Measurements from ENCODE around the gene CTDSPL.

Gene CTDSPL

GRCh38 chr3:37888421-37888820 lies 26.7 kb downstream of the CTDSPL start:
- no peak for FAIRE-seq
- DNase-seq (ENCODE audit: insufficient read length, low spot score), result no peak

- FAIRE-seq, result no peak
- DNase-seq (ENCODE audit: insufficient read length, low spot score), result no peak
Observed at GRCh38 chr3:37890522-37890921, 28.8 kb downstream of the CTDSPL start.

- DNase-seq (ENCODE audit: insufficient read length, low spot score) (no peak), FAIRE-seq (no peak)
Observed at GRCh38 chr3:37891227-37891626, 29.5 kb downstream of the CTDSPL start.

- FAIRE-seq, result no peak
- no peak for DNase-seq (ENCODE audit: insufficient read length, low spot score)
Observed at GRCh38 chr3:37892927-37893600, 31.4 kb downstream of the CTDSPL start.

GRCh38 chr3:37896827-37897226 lies 35.1 kb downstream of the CTDSPL start:
- DNase-seq (ENCODE audit: insufficient read length, low spot score) (no peak), FAIRE-seq (no peak)

GRCh38 chr3:37897763-37898162 lies 36.1 kb downstream of the CTDSPL start:
- FAIRE-seq, result no peak

GRCh38 chr3:37898424-37898823 lies 36.7 kb downstream of the CTDSPL start:
- DNase-seq (ENCODE audit: insufficient read length, low spot score), result no peak
- FAIRE-seq, result no peak

More at GRCh38 chr3:37897763-37898162, 36.1 kb downstream of the CTDSPL start:
- no peak for DNase-seq (ENCODE audit: insufficient read length, low spot score)

GRCh38 chr3:37899101-37899707 lies 37.5 kb downstream of the CTDSPL start:
- FAIRE-seq (no peak), DNase-seq (ENCODE audit: insufficient read length, low spot score) (no peak)

- no peak for DNase-seq (ENCODE audit: insufficient read length, low spot score)
- FAIRE-seq, result no peak
Observed at GRCh38 chr3:37899711-37900306, 38.1 kb downstream of the CTDSPL start.

- FAIRE-seq (no peak), DNase-seq (ENCODE audit: insufficient read length, low spot score) (no peak)
Observed at GRCh38 chr3:37901721-37902120, 40.0 kb downstream of the CTDSPL start.

- DNase-seq (ENCODE audit: insufficient read length, low spot score) (no peak), FAIRE-seq (no peak)
Observed at GRCh38 chr3:37902674-37903073, 41.0 kb downstream of the CTDSPL start.

GRCh38 chr3:37903320-37903719 lies 41.6 kb downstream of the CTDSPL start:
- no peak for DNase-seq (ENCODE audit: insufficient read length, low spot score)
- no peak for FAIRE-seq

GRCh38 chr3:37903734-37904133 lies 42.1 kb downstream of the CTDSPL start:
- DNase-seq (ENCODE audit: insufficient read length, low spot score) (no peak), FAIRE-seq (no peak)

GRCh38 chr3:37904601-37905000 lies 42.9 kb downstream of the CTDSPL start:
- FAIRE-seq (no peak), DNase-seq (ENCODE audit: insufficient read length, low spot score) (no peak)

GRCh38 chr3:37905346-37905745 lies 43.7 kb downstream of the CTDSPL start:
- FAIRE-seq, result no peak
- DNase-seq (ENCODE audit: insufficient read length, low spot score), result no peak

- FAIRE-seq (no peak), DNase-seq (ENCODE audit: insufficient read length, low spot score) (no peak)
Observed at GRCh38 chr3:37905987-37906674, 44.5 kb downstream of the CTDSPL start.

- DNase-seq (ENCODE audit: insufficient read length, low spot score) (no peak), FAIRE-seq (peak; percentile 51)
Observed at GRCh38 chr3:37906734-37907282, 45.1 kb downstream of the CTDSPL start.

GRCh38 chr3:37907371-37907770 lies 45.7 kb downstream of the CTDSPL start:
- DNase-seq (ENCODE audit: insufficient read length, low spot score) (no peak), FAIRE-seq (peak; percentile 31)

GRCh38 chr3:37907906-37908305 lies 46.2 kb downstream of the CTDSPL start:
- FAIRE-seq (peak; percentile 90), DNase-seq (ENCODE audit: insufficient read length, low spot score) (peak; percentile 24)

GRCh38 chr3:37909067-37909911 lies 47.6 kb downstream of the CTDSPL start:
- FAIRE-seq, result no peak
- no peak for DNase-seq (ENCODE audit: insufficient read length, low spot score)

Measured in GM19239 (cell line).